Pancreas (tissue), 10 donors: Measurements from ENCODE around the gene KRTAP1-1. TPM values are rescaled to one million over a fixed set of nuclear protein-coding genes. Genes with fewer than 3 reads are reported as not detected.

Experiments
- ATAC-seq, 4 donors: fragments of 200-7000 bp; cut with Tn5 transposase; one replicate each; pipeline versions ENCODE4 v1.8.0 to v1.9.1; 2020; ENCODE audit warnings: mild to moderate bottlenecking in 4 of 4, moderate library complexity in 4 of 4
- DNase-seq, 6 donors: peaks; one replicate each; pipeline ENCODE4 v3.0.0-alpha.2; 2020
- FAIRE-seq: peaks from 2 replicates; lab custom pipeline; 2012; peaks lifted over from hg19 to GRCh38; lab: Jason Lieb, UNC
- H3K27ac ChIP-seq, 4 donors: fragments of 200-600 bp; sonication (generic); 1 replicate in 3 of 4; 2 replicates in 1 of 4; pipeline versions ENCODE4 v1.5.0 to v1.8.0; 2020
- H3K27me3 ChIP-seq, 4 donors: fragments of 200-600 bp; one replicate each; pipeline ENCODE4 v1.8.0; 2021
- H3K36me3 ChIP-seq, 3 donors: fragments of 200-600 bp; sonication (generic) in 1 of 3; one replicate each; pipeline versions ENCODE4 v1.5.0 to v1.8.0; 2020 to 2021
- H3K4me1 ChIP-seq, 3 donors: fragments of 200-600 bp; one replicate each; pipeline ENCODE4 v1.8.0; 2021
- H3K4me3 ChIP-seq, 4 donors: fragments of 200-600 bp; sonication (generic) in 2 of 4; one replicate each; pipeline versions ENCODE4 v1.5.0 to v1.8.0; 2020 to 2021
- H3K9me3 ChIP-seq, 4 donors: fragments of 200-600 bp; one replicate each; pipeline ENCODE4 v1.8.0; 2021
- WGBS, 2 donors: extraction: QIAGEN DNeasy Blood & Tissue Kit; methylation state at CpG; one replicate each; pipeline ENCODE4 v1.1.7; 2013; 5-methylcytosine and 5-hydroxymethylcytosine counted together
- intact Hi-C, 3 donors: fragments of 100-400 bp; cut with DNase I; formaldehyde crosslinking; loops; one replicate each; pipeline versions ENCODE4 v1.11.1 to v1.14.2; 2022
- polyA plus RNA-seq, 2 donors: library from polyadenylated mRNA; stranded (reverse); fragments of 200-250 nt; gene quantifications; one replicate each; pipeline ENCODE4 v1.2.3, GENCODE V29; 2013
- total RNA-seq, 6 donors: library from RNA; stranded (reverse); fragmentation: NEBNext Ultra II Directional in 4 of 6; extraction: Animal tissue kit (Norgen Biotek cat#: 25700) in 4 of 6; gene quantifications; one replicate each; pipeline versions ENCODE4 v1.2.1 to v1.2.4, GENCODE V29; 2021 to 2023
- TF ChIP-seq, protein P1 (sequence below), 4 donors: fragments of 200-600 bp; sonication (generic) in 3 of 4; IDR thresholded peaks; one replicate each; pipeline versions ENCODE4 v1.5.0 to v1.8.0; 2021; ENCODE audit warnings: antibody characterized with exemption in 4 of 4
- donor health status: healthy with polysubstance abuse.
- donor health status: DM: no; HTN: no; CAD: no; lungs with moderate emphysema.
- donor health status: DM: no; HTN: no; CAD: no.
- donor health status: control.
- donor health status: control.
- donor health status: Bipolar disorder and iron deficiency.
- donor health status: DM: yes; HTN: yes; CAD: no.
- donor health status: DM: no; HTN: no; CAD: no.
- donor health status: DM: no; HTN: no; CAD: no.
- donor health status: DM: yes; HTN: yes; CAD: no.

Gene KRTAP1-1
- total and polyA plus RNA-seq, 8 donors, result 0.16 to 0.68 (median 0.39) TPM; not detected in 4

DNA sequence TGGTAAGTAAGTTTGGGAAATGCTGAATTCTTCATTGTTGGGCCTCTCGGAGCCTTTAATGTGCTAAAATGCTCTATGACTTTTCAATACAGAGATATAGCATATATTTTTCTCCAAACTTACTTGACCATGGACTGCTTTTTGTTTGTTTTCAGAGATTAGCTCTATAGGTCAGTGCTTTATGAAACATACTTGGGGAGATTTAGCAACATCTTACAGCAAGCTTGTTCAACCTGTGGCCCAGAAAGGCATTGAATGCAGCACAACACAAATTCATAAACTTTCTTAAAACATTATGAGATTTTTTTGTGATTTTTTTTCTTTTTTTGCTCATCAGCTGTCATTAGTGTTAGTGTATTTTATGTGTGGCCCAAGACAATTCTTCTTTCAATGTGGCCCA, 31.3 kb downstream of the KRTAP1-1 start:
- Histone ChIP-seq H3K27me3 (no peaks in the 10 kb centered on the region), H3K4me3 (no peak overlapping the region), H3K36me3 (no peaks in the 10 kb centered on the region), H3K4me1 (no peaks in the 10 kb centered on the region), H3K9me3 (no peaks in the 10 kb centered on the region), H3K27ac (no peak overlapping the region)
- 86 to 89% methylated on average over 1 of the region's 1 CpG for WGBS, 2 donors
- ATAC-seq, result no peak
- no peak for FAIRE-seq
- no peak for DNase-seq
- TF ChIP-seq, protein P1, sequence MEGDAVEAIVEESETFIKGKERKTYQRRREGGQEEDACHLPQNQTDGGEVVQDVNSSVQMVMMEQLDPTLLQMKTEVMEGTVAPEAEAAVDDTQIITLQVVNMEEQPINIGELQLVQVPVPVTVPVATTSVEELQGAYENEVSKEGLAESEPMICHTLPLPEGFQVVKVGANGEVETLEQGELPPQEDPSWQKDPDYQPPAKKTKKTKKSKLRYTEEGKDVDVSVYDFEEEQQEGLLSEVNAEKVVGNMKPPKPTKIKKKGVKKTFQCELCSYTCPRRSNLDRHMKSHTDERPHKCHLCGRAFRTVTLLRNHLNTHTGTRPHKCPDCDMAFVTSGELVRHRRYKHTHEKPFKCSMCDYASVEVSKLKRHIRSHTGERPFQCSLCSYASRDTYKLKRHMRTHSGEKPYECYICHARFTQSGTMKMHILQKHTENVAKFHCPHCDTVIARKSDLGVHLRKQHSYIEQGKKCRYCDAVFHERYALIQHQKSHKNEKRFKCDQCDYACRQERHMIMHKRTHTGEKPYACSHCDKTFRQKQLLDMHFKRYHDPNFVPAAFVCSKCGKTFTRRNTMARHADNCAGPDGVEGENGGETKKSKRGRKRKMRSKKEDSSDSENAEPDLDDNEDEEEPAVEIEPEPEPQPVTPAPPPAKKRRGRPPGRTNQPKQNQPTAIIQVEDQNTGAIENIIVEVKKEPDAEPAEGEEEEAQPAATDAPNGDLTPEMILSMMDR (IDR thresholded peaks at IDR 0.05), result no peak
- intact Hi-C loops, result no loop called here

- WGBS, 2 donors, result 14 to 18% methylated on average over 4 of the region's 4 CpGs
- Histone ChIP-seq H3K9me3 (no peaks in the 10 kb centered on the region), H3K36me3 (no peaks in the 10 kb centered on the region), H3K4me3 (no peak overlapping the region), H3K27me3 (no peaks in the 10 kb centered on the region), H3K4me1 (no peaks in the 10 kb centered on the region), H3K27ac (no peak overlapping the region)
- FAIRE-seq (no peak), ATAC-seq (peak in 1 of 4 donors; percentile 46), DNase-seq (no peak)
- TF ChIP-seq, protein P1 (IDR thresholded peaks at IDR 0.05), result no peak
- intact Hi-C loops, result no loop called here
Observed at GRCh38 chr17:41009301-41009760, 31.9 kb downstream of the KRTAP1-1 start.

DNA sequence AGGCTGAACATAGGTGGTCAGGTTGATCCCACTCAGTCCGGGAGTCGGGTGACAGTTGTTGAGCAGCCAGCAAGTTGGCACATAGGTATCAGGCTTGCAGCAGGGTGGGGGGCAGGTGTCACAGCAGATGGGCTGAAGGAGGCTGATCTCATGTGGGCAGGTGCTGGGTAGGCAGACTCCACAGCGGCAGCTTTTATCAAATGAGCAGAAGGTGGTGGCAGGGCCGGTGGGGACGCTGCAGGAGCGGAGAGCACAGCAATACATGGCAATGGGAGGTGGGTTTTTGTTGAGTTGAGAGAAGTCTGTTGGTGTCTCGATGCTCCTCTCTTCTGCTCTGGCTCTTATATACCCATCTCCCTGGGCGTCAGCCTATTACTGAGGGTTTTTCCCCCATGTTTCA, 32.4 kb downstream of the KRTAP1-1 start, which contains the start of gene KRTAP3-1:
Gene KRTAP3-1 (minus strand): TSS at position 318 of the 400 bp plus-strand sequence. CDS start 54 bp downstream, at position 264.
- Histone ChIP-seq H3K9me3 (no peaks in the 10 kb centered on the region), H3K4me1 (no peaks in the 10 kb centered on the region), H3K27ac (no peak within 1 kb of the TSS), H3K36me3 (no peaks in the 10 kb centered on the region), H3K4me3 (no peak within 1 kb of the TSS), H3K27me3 (no peaks in the 10 kb centered on the region)
- peak in 1 of 6 donors; percentile 27 for DNase-seq
- TF ChIP-seq, protein P1 (IDR thresholded peaks at IDR 0.05), result no peak
- FAIRE-seq, result no peak
- ATAC-seq, result no peak
- whole genome bisulfite sequencing, 2 donors, result 66 to 67% methylated on average over 8 of the region's 8 CpGs
- intact Hi-C loops, result no loop called here

DNA sequence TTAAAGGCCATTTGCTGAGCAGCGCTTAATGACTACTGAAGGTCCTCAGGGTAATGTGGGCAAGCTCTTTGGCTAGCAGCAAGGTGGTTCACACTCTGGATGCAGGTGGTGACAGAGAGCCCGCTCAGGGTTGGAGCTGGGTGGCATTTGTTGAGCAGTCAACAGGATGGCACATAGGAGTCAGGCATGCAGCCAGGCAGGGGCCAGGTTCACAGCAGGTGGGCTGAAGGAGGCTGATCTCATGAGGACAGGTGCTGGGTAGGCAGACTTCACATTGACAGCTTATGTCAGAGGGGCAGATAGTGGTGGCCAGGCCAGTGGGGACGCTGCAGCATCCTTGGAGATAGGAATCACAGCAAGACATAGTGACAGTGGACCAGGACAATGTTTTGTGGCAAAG, 36.9 kb downstream of the KRTAP1-1 start:
- no peaks in the 10 kb centered on the region for H3K27me3 ChIP-seq
- intact Hi-C loops, result no loop called here
- no peak for DNase-seq
- 81 to 88% methylated on average over 3 of the region's 3 CpGs for WGBS, 2 donors
- no peak overlapping the region for H3K4me3 ChIP-seq
- no peak for FAIRE-seq
- no peaks in the 10 kb centered on the region for H3K4me1 ChIP-seq
- ATAC-seq, result no peak
- H3K27ac ChIP-seq, result no peak overlapping the region
- H3K36me3 ChIP-seq, result no peaks in the 10 kb centered on the region
- TF ChIP-seq, protein P1 (IDR thresholded peaks at IDR 0.05), result no peak
- H3K9me3 ChIP-seq, result no peaks in the 10 kb centered on the region

GRCh38 chr17:41003926-41004325, 37.3 kb downstream of the KRTAP1-1 start:
- no peak overlapping the region for H3K27ac ChIP-seq
- FAIRE-seq (no peak), DNase-seq (no peak), ATAC-seq (no peak)
- 43 to 48% methylated on average over 4 of the region's 4 CpGs for WGBS, 2 donors
- H3K36me3 ChIP-seq, result no peaks in the 10 kb centered on the region
- no peaks in the 10 kb centered on the region for H3K4me1 ChIP-seq
- intact Hi-C loops, result no loop called here
- H3K9me3 ChIP-seq, result no peaks in the 10 kb centered on the region
- TF ChIP-seq, protein P1 (IDR thresholded peaks at IDR 0.05), result no peak
- H3K4me3 ChIP-seq, result no peak overlapping the region
- no peaks in the 10 kb centered on the region for H3K27me3 ChIP-seq
